ENCODE results near the gene ZC3H7B.

GRCh38 chr22:41356430-41357028 lies 55.2 kb downstream of the ZC3H7B start:
- no peak for TF ChIP-seq CTCF (IDR thresholded peaks at IDR 0.05; ENCODE audit: insufficient read depth, low read depth, low read length)
- no peak for TF ChIP-seq EZH2 (IDR thresholded peaks at IDR 0.05; ENCODE audit: insufficient read depth, low read length)
